ENCODE measurements around the gene IKZF1.

DNA sequence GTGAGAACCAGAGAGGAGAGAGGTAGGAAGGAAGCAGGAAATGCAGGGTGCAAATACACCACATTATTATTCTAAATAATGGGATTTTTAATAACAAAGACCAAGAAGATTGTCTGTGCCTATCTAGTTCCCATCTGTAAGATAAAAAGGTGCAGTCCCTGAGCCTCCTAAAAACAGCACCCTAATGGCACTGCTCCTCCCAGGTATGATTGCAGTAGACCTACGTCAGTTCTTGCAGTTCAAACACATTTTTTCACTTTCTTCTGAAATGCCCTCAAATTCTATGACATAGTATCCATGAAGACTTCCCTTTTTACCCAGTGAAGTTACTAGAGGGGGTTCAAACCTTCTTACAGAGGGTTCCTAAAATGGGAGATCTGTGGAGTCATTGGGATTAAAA, 75.0 kb downstream of the IKZF1 start:
- TF ChIP-seq, protein P1, sequence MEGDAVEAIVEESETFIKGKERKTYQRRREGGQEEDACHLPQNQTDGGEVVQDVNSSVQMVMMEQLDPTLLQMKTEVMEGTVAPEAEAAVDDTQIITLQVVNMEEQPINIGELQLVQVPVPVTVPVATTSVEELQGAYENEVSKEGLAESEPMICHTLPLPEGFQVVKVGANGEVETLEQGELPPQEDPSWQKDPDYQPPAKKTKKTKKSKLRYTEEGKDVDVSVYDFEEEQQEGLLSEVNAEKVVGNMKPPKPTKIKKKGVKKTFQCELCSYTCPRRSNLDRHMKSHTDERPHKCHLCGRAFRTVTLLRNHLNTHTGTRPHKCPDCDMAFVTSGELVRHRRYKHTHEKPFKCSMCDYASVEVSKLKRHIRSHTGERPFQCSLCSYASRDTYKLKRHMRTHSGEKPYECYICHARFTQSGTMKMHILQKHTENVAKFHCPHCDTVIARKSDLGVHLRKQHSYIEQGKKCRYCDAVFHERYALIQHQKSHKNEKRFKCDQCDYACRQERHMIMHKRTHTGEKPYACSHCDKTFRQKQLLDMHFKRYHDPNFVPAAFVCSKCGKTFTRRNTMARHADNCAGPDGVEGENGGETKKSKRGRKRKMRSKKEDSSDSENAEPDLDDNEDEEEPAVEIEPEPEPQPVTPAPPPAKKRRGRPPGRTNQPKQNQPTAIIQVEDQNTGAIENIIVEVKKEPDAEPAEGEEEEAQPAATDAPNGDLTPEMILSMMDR (conservative IDR thresholded peaks at IDR 0.05; ENCODE audit: low read length): no peak
- TF ChIP-seq EZH2phosphoT487 (IDR thresholded peaks at IDR 0.05; ENCODE audit: borderline replicate concordance): no peak

All from Loucy (cell line).